HTR-8/SVneo (cell line): ENCODE measurements around the gene CALCR.
"Not testable (repeated sequence)": the region's sequence is repeated elsewhere in the genome, so short reads cannot be mapped to it uniquely, and the experiment has no call there.

Source experiments
- DNase-seq: peaks from one replicate; pipeline ENCODE4 v3.0.0; 2011; ENCODE audit warnings: low spot score, mixed read lengths; ENCODE audit not compliant: insufficient read length
- FAIRE-seq: peaks from 2 replicates; lab custom pipeline; 2011; peaks lifted over from hg19 to GRCh38; lab: Jason Lieb, UNC

Gene CALCR

DNA sequence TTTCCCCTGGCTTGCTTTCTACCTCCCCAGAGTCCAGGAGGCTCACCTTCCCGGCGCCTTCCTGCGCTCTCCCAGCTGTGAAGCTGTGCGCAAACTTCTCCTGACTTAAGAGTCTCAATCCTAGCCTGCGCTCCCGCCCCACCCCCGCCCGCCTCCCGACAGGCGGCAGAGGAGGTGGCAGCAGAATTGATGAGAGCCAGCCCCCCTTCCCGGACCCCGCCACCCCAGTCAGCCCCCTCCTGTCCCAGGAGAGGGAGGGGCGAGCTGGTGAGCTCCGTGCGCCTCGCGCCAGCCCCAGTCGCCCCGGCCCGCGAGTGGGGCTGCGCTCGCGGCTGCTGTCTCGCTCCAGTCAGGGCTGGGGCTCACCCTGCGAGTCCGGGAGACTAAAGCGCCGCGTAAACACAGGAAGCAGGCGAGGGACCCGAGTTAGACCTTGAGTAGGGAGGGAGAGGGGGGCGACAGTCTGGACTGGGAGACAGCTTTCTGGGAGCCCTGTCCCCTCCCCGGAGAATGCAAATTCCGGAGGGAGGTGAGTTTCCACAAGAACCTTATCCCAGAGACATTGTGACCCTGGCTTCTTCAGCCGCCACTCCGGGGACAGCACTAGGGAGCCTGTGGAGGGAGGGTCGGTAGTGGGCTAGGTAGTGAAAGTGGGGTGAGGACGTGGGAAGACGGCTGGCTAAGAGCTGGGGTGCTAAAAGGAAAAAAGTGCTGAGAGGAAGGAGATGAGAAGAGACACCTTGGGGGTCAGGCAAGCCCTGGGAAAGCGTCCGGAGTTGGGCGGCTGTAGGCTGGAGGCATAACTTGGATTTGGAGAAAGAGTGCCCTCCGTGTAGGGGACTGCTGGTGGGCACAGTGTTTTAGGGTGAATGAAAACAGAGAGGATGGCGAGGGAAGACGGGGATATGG lies at the start of gene CALCR:
Gene CALCR (minus strand): TSS at position 79 of the 909 bp plus-strand sequence. CDS start 87,743 bp downstream, outside the sequence.
- no peak for FAIRE-seq
- DNase-seq, result no peak

DNA sequence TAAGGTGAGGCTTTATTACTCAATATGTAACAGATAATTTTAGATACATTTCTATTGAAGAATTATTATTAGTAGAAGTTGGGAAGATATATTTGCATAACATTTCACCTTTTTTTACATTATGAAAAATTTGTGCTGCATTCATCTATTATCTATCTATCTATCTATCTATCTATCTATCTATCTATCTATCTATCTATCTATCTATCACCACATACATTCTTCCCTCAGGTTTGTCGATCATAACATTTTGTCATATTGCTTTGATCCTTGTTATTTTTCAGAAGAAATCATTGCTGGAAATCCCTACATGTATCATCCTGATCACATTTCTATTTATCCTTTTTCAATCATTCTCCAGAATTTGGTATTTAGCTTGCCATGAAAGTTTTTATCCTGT lies 49.3 kb upstream of the CALCR start:
- DNase-seq (no peak), FAIRE-seq (no peak)

DNA sequence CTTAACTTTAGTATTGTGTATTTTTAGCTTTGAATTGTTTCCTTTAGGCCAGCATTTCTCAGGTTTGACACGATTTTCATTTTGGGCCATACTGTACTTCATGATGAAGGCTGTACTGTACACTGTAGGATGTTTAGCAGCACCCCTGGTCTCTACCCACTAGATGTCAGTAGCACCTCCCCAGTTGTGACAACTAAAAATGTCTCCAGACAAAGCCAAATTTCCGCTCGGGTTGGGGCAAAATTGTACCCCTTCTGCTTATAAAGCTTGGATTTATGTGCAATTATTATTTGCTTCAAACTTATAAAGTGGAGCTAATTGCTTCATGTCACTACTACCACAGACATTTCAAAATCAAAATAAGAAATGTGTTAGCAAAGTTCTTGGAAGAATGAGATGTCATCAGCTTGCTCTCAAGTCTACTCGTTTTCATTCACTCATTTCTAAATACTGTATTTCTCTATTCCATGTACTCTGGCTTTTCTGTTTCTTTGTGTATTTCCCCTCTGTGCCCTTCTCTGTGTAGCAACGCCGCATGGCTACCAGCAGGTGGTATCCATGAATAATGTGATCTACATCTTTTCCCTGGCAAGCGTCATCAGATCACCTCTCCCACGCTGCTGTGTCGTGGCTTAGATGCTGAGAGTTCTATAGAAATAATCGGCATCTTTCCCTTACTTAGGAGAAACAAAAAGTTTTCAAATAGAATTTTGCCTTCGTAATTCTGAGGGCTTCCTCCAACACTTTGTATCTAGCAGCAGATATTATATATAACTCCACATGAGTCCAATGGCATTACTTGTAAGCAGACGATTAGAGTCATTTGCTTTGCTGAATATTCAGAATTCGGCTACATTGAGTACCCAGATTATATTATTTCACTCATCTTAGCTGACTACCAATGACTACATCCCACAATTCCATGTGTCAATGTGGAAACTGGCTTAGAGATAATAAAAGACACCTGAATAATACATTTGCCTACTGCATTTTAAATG lies 47.8 kb upstream of the CALCR start:
- no peak for FAIRE-seq
- peak; percentile 1 for DNase-seq

DNA sequence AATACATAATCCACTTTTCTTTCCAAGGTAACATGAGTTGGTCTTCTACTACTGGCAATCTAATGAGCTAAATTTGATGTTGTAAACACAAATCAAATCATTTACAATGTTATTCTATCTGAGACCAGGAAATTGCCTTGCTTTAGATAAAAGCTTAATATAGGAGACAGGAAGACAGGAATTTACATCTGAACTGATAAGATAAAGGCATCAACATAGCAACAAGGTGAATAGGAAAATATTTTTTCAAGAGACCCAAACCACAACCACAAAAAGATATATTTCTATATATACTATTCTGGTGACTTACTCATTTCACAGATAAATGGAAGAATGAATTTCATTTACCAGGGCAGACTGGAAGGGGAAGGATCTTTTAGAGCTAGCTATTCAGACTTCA lies 46.3 kb upstream of the CALCR start:
- FAIRE-seq (no peak), DNase-seq (no peak)

DNA sequence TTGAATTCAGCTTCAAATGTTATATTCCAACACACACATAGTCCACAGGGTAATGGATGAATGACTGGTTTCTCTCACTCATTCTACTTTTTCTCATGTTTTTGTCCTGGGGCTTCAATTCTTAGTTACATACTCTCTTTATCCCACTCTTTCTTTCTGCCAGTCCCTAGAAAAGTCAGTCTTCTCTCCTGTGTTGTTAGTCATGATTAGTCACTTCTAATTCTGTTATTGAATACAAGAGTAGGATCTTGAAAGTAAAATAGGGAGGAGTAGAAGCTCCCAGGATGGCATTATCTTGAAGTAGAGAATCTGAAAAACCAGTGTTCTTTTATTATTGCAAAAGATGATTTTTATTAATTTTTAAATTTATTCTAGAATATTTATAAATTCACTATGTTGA lies 45.5 kb upstream of the CALCR start:
- no peak for DNase-seq
- FAIRE-seq, result no peak

DNA sequence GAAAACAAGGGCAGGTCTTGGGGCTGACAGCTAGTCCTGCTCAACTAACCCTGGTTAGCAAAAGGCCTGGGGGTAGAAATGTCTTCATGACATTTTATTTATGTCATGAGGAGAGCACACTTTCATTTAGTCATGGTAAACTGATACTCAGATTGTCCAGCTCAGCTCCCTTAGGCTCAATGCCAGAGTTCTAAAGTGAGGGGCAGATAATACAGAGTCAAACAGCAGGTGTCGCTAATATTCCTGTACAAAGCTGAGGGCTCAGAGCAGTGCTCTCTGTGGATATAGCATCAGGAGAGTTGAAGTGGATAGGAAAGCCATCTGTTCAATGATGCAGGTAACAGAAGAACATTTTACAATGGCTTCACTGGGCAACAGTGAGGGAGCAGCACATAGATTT lies 26.8 kb upstream of the CALCR start:
- DNase-seq (no peak), FAIRE-seq (no peak)

DNA sequence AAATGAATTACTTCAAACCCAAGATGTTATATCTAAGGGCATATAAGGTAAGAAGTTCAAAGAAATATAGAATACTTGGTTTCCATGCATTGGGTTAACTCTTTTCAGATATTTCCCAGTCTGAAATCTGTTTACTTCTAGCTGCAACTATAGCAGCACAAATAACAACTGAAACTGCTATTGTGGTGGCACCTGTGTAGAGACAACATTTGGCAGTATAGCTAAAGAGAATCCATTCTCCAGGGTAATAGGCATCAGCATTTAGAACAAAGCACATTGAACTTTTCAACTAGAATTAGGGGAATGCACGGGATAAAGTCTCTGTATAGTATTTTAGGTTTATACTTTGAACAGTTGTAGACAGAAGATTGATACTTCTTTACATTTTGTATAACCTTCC lies 19.7 kb upstream of the CALCR start:
- no peak for DNase-seq
- no peak for FAIRE-seq

DNA sequence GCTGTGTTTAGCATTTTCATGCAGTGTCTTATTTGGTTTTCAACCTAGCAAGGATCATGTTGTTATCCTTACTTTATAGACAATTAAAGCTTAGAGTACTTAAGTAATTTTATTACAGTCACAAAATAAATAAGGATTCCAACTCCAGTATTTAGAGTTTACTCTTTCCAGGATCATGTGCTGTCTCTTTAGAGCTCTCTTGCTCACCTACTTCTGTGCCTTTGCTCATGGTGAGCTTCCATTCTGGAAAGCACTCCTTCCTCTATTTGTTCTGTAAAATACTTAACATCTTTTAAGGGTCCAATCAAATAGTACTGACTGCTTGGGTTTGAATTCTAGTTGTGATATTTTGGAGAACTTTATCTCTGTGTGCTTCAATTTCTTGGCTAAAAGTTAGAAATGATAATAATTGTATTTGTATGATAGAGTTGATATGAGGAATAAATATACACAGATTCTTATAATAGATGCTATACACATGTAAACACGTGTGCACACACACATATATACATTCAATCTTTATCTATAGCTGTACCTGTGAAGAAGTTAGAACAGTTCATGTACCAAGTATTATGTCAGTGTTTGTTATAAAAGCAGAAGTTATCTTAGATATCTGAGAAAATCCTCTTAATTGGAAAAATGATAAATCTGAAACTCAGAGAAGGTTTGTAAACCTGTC lies 18.2 kb upstream of the CALCR start:
- FAIRE-seq (no peak), DNase-seq (no peak)

DNA sequence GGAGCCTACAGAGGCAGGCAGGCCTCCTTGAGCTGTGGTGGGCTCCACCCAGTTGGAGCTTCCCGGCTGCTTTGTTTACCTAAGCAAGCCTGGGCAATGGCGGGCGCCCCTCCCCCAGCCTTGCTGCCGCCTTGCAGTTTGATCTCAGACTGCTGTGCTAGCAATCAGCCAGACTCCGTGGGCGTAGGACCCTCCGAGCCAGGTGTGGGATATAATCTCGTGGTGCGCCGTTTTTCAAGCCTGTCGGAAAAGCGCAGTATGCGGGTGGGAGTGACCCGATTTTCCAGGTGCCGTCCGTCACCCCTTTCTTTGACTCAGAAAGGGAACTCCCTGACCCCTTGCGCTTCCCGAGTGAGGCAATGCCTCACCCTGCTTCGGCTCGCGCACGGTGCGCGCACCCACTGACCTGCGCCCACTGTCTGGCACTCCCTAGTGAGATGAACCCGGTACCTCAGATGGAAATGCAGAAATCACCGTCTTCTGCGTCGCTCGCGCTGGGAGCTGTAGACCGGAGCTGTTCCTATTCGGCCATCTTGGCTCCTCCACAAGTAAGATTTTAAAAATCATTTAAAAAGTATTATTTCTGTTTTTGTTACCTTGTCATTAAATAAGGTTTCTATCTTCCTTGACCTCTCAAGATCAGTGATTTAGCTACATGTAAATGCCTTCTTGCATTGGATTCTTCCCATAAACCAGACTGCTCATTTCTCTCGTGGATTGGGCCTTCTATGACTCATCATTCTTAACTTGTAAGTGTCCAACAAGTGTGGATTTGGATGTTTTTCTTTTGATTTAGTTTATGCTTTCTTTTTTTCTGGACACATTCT lies 16.9 kb upstream of the CALCR start:
- not testable (repeated sequence) for FAIRE-seq, DNase-seq

DNA sequence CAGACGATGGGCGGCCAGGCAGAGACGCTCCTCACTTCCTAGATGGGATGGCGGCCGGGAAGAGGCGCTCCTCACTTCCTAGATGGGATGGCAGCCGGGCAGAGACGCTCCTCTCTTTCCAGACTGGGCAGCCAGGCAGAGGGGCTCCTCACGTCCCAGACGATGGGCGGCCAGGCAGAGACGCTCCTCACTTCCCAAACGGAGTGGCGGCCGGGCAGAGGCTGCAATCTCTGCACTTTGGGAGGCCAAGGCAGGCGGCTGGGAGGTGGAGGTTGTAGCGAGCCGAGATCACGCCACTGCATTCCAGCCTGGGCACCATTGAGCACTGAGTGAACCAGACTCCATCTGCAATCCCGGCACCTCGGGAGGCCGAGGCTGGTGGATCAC lies 11.9 kb upstream of the CALCR start:
- not testable (repeated sequence) for DNase-seq, FAIRE-seq

DNA sequence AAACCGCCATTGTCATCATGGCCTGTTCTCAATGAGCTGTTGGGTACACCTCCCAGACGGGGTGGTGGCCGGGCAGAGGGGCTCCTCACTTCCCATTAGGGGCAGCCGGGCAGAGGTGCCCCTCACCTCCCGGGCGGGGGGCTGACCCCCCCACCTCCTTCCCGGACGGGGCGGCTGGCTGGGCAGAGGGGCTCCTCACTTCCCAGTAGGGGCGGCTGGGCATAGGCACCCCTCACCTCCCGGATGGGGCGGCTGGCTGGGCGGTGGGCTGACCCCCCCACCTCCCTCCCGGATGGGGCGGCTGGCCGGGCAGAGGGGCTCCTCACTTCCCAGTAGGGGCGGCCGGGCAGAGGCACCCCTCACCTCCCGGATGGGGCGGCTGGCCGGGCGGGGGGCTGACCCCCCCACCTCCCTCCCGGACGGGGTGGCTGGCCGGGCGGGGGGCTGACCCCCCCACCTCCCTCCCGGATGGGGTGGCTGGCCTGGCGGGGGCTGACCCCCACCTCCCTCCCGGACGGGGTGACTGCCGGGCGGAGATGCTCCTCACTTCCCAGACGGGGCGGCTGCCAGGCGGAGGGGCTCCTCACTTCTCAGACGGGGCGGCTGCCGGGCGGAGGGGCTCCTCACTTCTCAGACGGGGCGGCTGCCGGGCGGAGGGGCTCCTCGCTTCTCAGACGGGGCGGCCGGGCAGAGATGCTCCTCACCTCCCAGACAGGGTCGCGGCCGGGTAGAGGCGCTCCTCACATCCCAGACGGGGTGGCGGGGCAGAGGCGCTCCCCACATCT lies 11.4 kb upstream of the CALCR start:
- DNase-seq, FAIRE-seq: not testable (repeated sequence)

DNA sequence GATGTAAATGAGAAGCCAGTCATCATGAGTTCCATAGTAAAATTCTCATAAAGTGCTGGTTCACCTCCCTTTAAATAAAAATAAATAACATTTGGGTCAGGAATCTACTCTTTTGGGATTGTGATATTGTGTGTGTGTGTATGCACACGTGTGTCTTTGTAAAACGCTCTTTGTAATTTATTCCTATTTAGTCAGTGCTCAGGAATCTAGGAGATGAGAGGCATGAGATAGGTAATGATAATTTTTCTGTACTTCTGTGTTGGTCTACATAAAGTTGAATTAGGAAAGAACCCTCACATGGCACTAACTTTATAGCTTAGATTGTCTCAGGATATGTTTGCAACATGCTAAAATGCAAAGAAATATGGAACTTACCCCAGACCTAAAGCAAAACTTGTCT lies 4.9 kb upstream of the CALCR start:
- DNase-seq (no peak), FAIRE-seq (no peak)

DNA sequence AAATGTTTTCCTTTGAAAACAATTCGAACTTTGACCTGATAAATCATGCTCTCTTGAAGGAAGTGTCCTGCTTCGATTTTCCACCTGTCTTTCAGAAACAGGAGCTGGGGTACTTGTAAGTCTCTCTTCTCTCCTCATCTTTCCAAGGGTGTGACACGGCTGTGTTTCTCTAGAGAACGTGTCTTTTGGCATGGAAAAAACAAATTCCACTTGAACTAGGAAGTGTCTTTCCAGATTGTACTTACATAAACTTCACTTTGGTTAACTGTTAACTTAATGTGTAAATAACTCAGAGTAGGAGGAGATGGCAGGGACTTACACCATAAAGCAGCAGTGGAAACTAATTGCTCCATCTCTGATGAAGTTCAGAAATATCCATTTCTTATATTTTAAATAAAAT lies 4.2 kb upstream of the CALCR start:
- DNase-seq (no peak), FAIRE-seq (no peak)

DNA sequence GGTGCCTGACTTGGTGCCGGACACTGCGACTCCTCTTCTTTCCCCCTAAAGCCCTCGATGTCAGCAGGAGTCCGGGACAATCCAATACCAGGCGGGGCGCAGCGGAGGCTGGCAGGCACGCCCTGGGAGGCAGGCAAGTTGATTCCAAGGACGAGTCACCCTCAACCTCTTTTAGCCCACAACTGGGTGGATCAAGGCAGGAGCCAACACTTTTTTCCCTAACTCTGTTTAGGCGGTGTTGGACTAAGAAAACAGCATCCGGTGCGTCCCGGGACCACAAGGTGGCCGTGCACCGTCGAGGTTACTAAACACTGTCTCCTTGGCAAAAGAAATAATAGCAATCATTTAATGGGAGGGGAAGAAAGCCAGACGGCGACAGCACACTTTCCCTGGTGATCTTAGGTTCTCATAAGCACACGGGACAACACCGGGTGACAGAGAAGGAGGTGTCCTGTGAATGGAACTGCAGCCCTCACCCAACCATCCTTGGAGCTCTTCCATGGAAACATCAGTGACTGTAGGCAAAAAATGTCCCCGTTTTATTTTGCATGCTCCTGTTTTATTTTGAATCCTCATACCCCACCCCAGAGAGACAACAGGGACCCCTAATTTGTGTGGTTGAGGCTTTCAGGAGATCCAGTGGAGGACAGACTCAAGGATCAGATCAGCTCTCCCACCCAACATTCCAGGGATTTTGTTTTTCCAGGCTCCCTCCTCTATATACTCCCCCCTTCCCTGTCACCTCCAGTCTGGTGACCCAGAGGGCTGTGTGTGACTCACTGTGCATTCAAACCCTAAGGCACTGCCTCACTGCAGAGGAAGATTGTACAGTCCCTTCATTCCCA lies 1.3 kb upstream of the CALCR start:
- FAIRE-seq (no peak), DNase-seq (no peak)

DNA sequence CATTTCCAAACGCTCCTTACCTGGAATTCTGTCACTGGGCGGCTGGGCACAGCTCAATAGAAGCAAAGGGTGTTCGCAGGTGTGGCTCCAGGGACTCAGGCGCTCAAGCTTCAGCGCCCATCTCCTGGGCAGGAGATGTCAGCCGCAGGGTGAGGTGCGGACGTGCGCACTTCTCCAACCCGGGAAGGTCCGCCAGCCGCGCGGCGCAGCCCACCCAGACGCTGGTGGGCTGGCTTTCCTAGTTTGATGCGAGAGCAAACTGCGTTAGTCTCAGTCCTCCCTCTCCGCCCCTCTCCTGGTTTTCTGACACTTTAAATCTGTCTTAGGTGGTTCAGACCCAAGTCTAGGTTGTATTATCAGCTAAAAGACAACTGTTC lies 267 bp downstream of the CALCR start:
- DNase-seq (no peak), FAIRE-seq (no peak)

DNA sequence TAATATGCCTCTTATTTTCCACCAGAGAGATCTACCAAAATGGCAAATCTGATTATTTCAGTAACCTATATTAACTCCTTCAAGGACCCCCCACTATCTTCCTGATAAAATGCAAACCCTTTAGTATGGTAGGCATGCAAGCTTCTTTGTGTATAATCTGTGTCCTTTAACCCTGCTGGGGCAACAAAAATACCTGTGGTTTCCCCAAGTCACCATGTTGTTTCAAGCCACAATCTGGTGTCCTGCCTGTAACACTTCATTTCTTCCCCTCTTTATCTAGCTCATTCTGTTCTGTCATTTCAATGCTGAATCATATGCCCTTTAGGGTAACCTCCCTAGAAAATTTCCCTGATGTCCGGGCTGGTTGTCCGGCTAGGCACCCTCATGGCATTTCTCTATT lies 5.3 kb downstream of the CALCR start:
- DNase-seq (no peak), FAIRE-seq (no peak)

DNA sequence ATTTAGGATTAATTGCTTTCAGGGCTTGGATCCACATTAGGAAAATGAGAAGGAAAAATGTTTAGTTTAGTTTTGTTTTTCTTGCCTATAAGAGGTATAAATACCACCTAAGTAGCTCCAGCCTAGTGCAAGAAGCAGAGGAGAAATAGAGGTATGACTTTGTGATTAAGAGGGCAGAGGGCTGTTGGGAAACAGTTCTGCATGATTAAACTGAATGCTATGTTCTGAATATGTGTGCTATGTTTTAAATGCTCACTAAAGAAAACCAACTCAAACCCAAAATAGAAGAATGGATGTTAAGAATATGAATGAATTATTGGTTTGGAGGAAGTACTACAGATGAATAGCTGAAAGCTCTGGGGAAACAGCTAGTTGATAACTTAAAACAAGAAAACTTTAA lies 7.6 kb downstream of the CALCR start:
- FAIRE-seq, result no peak
- no peak for DNase-seq

DNA sequence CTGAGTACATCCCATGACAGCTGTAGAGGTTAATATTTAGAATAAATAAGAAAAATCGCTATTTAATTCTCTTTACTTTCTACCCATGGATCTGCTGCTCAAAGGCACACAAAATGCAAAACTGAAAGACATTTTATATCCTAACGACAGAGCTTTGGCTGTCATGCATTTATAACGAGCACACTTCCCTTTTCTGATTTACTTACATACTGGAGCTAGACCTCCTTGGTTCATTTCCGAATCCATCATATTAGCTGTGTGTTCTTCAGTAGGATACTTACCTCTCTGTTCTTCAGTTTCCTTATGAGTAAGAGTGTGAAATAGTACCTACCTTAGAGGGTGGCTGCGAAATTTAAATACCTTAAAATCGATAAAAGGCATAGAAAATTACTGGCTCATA lies 10.9 kb downstream of the CALCR start:
- FAIRE-seq (no peak), DNase-seq (no peak)
